ENCODE results near the gene ACAN.

ACAN gene

GRCh38 chr15:88803920-88804247 is 648 bp downstream of the ACAN start:
- Mint-ChIP-seq H3K27ac (no peak overlapping the region), H3K9me3 (no peaks in the 10 kb centered on the region), H3K4me1 (peaks cover 5% of the 10 kb centered on the region), H3K4me3 (peak overlapping the region; percentile 73 to 81 (median 78)), H3K27me3 (ENCODE audit: low read depth) (peaks cover 95% of the 10 kb centered on the region), H3K36me3 (ENCODE audit: low read depth) (no peaks in the 10 kb centered on the region)
- TF ChIP-seq CTCF (IDR thresholded peaks at IDR 0.05; ENCODE audit: unreplicated experiment in 3 of 3) = no peak

- Mint-ChIP-seq H3K36me3 (ENCODE audit: low read depth) (no peaks in the 10 kb centered on the region), H3K27me3 (ENCODE audit: low read depth) (peaks cover 94% of the 10 kb centered on the region), H3K4me3 (peak overlapping the region; percentile 30 to 81 (median 73)), H3K9me3 (no peaks in the 10 kb centered on the region), H3K4me1 (peaks cover 5% of the 10 kb centered on the region), H3K27ac (no peak overlapping the region)
- TF ChIP-seq CTCF (IDR thresholded peaks at IDR 0.05; ENCODE audit: unreplicated experiment in 3 of 3) = no peak
These were observed 1.0 kb downstream of the ACAN start for GRCh38 chr15:88804257-88804656.

- H3K36me3 Mint-ChIP-seq (ENCODE audit: low read depth) = no peaks in the 10 kb centered on the region
- TF ChIP-seq CTCF (IDR thresholded peaks at IDR 0.05; ENCODE audit: unreplicated experiment in 3 of 3) = no peak
- H3K27me3 Mint-ChIP-seq (ENCODE audit: low read depth) = peaks cover 84% of the 10 kb centered on the region
- H3K4me1 Mint-ChIP-seq = peaks cover 5% of the 10 kb centered on the region
- H3K27ac Mint-ChIP-seq = no peak overlapping the region
- no peak overlapping the region for H3K4me3 Mint-ChIP-seq
- H3K9me3 Mint-ChIP-seq = no peaks in the 10 kb centered on the region
These were observed 2.0 kb downstream of the ACAN start for GRCh38 chr15:88805031-88805780.

GRCh38 chr15:88810446-88810845 is 7.2 kb downstream of the ACAN start:
- H3K4me1 Mint-ChIP-seq = no peaks in the 10 kb centered on the region
- no peak overlapping the region for H3K27ac Mint-ChIP-seq
- no peak overlapping the region for H3K4me3 Mint-ChIP-seq
- no peaks in the 10 kb centered on the region for H3K9me3 Mint-ChIP-seq
- H3K27me3 Mint-ChIP-seq (ENCODE audit: low read depth) = peaks cover 56% of the 10 kb centered on the region
- no peak for TF ChIP-seq CTCF (IDR thresholded peaks at IDR 0.05; ENCODE audit: unreplicated experiment in 3 of 3)
- no peaks in the 10 kb centered on the region for H3K36me3 Mint-ChIP-seq (ENCODE audit: low read depth)

- Mint-ChIP-seq H3K4me1 (no peaks in the 10 kb centered on the region), H3K4me3 (no peak overlapping the region), H3K27ac (no peak overlapping the region), H3K9me3 (no peaks in the 10 kb centered on the region), H3K36me3 (ENCODE audit: low read depth) (no peaks in the 10 kb centered on the region), H3K27me3 (ENCODE audit: low read depth) (peaks cover 40% of the 10 kb centered on the region)
- no peak for TF ChIP-seq CTCF (IDR thresholded peaks at IDR 0.05; ENCODE audit: unreplicated experiment in 3 of 3)
These were observed 8.9 kb downstream of the ACAN start for GRCh38 chr15:88812133-88812532.

- no peaks in the 10 kb centered on the region for H3K36me3 Mint-ChIP-seq (ENCODE audit: low read depth)
- no peak overlapping the region for H3K4me3 Mint-ChIP-seq
- peaks cover 31% of the 10 kb centered on the region for H3K27me3 Mint-ChIP-seq (ENCODE audit: low read depth)
- no peaks in the 10 kb centered on the region for H3K4me1 Mint-ChIP-seq
- no peak for TF ChIP-seq CTCF (IDR thresholded peaks at IDR 0.05; ENCODE audit: unreplicated experiment in 3 of 3)
- H3K9me3 Mint-ChIP-seq = no peaks in the 10 kb centered on the region
- H3K27ac Mint-ChIP-seq = no peak overlapping the region
These were observed 10.7 kb downstream of the ACAN start for GRCh38 chr15:88813960-88814359.
